HepG2 (cell line): ENCODE measurements around the gene ACOX3.

Experiments used
- CTCF ChIP-seq: sonication (generic); formaldehyde crosslinking; IDR thresholded peaks from 2 replicates; pipeline ENCODE4 v1.5.0; 2020; ENCODE audit warnings: mild to moderate bottlenecking, missing genetic modification reagents, moderate library complexity
- DNMT1 ChIP-seq: sonication (generic); formaldehyde crosslinking; IDR thresholded peaks from 2 replicates; pipeline ENCODE4 v1.5.1; 2020; ENCODE audit warnings: mild to moderate bottlenecking, missing genetic modification reagents
- EP300 ChIP-seq, 3 experiments: sonication (generic) in 1 of 3; formaldehyde crosslinking in 1 of 3; IDR thresholded peaks; 2 replicates each; pipeline versions ENCODE4 v1.5.1 to v1.6.1; 2011 to 2020; ENCODE audit warnings: low read depth in 2 of 3, low read length in 2 of 3, borderline replicate concordance in 1 of 3, improper control_type of control experiment in 1 of 3, mild to moderate bottlenecking in 1 of 3, missing genetic modification reagents in 1 of 3, moderate library complexity in 1 of 3
- EZH2 ChIP-seq: conservative IDR thresholded peaks from 2 replicates; pipeline ENCODE4 v1.6.1; 2012; ENCODE audit warnings: mild to moderate bottlenecking, low read depth, low read length, moderate library complexity
- SP1 ChIP-seq, 2 experiments: fragments of 450-650 bp in 1 of 2; sonication (generic) in 1 of 2; formaldehyde crosslinking in 1 of 2; IDR thresholded peaks; 2 replicates each; pipeline versions ENCODE4 v1.4.0 to v1.6.1; 2016 to 2020; ENCODE audit warnings: missing genetic modification reagents in 1 of 2
- TBX2 ChIP-seq: sonication (generic); formaldehyde crosslinking; IDR thresholded peaks from 2 replicates; pipeline ENCODE4 v1.5.0; 2020; ENCODE audit warnings: missing genetic modification reagents, mild to moderate bottlenecking, borderline replicate concordance
- TMF1 ChIP-seq: sonication (generic); formaldehyde crosslinking; IDR thresholded peaks from 2 replicates; pipeline ENCODE4 v1.8.1; 2022; ENCODE audit warnings: low read depth, missing genetic modification reagents
- ZFP1 ChIP-seq: IDR thresholded peaks from 2 replicates; pipeline ENCODE4 v1.6.1; 2016

GRCh38 chr4:8319061-8319460 is 121.5 kb downstream of the ACOX3 start:
- no peak for TF ChIP-seq TMF1 (CRISPR knock-in tag)
- no peak for TF ChIP-seq SP1 (IDR thresholded peaks at IDR 0.05)
- no peak for TF ChIP-seq SP1 (CRISPR knock-in tag; IDR thresholded peaks at IDR 0.05)
- TF ChIP-seq ZFP1, result no peak
- no peak for TF ChIP-seq CTCF (CRISPR knock-in tag)
- TF ChIP-seq TBX2, result no peak
- no peak for TF ChIP-seq DNMT1 (CRISPR knock-in tag)
- TF ChIP-seq EZH2, result no peak
- no peak for TF ChIP-seq EP300 (IDR thresholded peaks at IDR 0.05; ENCODE audit: low read depth in 2 of 2, low read length in 2 of 2)
- no peak for TF ChIP-seq EP300 (CRISPR knock-in tag; IDR thresholded peaks at IDR 0.05; ENCODE audit: borderline replicate concordance)
